HEK293 (cell line): Measurements from ENCODE around the gene CEP112.

Experiments used
- EGR2 ChIP-seq: fragments of 450-650 bp; formaldehyde crosslinking; IDR thresholded peaks from 2 replicates; pipeline ENCODE4 v1.5.1; 2016; ENCODE audit warnings: low read depth, missing biosample characterization, missing genetic modification characterization
- ELK4 ChIP-seq: IDR thresholded peaks from 2 replicates; pipeline ENCODE4 v1.6.1; 2011; ENCODE audit warnings: mild to moderate bottlenecking, low read depth, low read length, borderline replicate concordance
- GLIS1 ChIP-seq: fragments of 450-650 bp; formaldehyde crosslinking; IDR thresholded peaks from 2 replicates; pipeline ENCODE4 v1.5.1; 2016; ENCODE audit warnings: missing biosample characterization, missing genetic modification characterization
- KLF17 ChIP-seq: fragments of 450-650 bp; formaldehyde crosslinking; IDR thresholded peaks from 2 replicates; pipeline ENCODE4 v1.5.1; 2016; ENCODE audit warnings: missing biosample characterization, missing genetic modification characterization
- PRDM2 ChIP-seq: fragments of 450-650 bp; formaldehyde crosslinking; IDR thresholded peaks from 2 replicates; pipeline ENCODE4 v1.5.1; 2016; ENCODE audit warnings: missing biosample characterization, missing genetic modification characterization, borderline replicate concordance
- SCRT2 ChIP-seq: fragments of 450-650 bp; formaldehyde crosslinking; IDR thresholded peaks from 2 replicates; pipeline ENCODE4 v1.5.1; 2016; ENCODE audit warnings: missing biosample characterization, missing genetic modification characterization
- ZBTB11 ChIP-seq: fragments of 450-650 bp; formaldehyde crosslinking; conservative IDR thresholded peaks from 2 replicates; pipeline ENCODE4 v1.5.1; 2016; ENCODE audit warnings: low read depth, missing biosample characterization, missing genetic modification characterization
- ZFHX2 ChIP-seq: fragments of 450-650 bp; formaldehyde crosslinking; conservative IDR thresholded peaks from 2 replicates; pipeline ENCODE4 v1.5.1; 2016; ENCODE audit warnings: missing biosample characterization, missing genetic modification characterization
- ZFP69B ChIP-seq: fragments of 450-650 bp; formaldehyde crosslinking; IDR thresholded peaks from 2 replicates; pipeline ENCODE4 v1.5.1; 2016; ENCODE audit warnings: missing biosample characterization, missing genetic modification characterization
- ZNF18 ChIP-seq: fragments of 450-650 bp; formaldehyde crosslinking; IDR thresholded peaks from 2 replicates; pipeline ENCODE4 v1.5.1; 2016; ENCODE audit warnings: missing biosample characterization, missing genetic modification characterization
- ZNF19 ChIP-seq: fragments of 450-650 bp; formaldehyde crosslinking; IDR thresholded peaks from 2 replicates; pipeline ENCODE4; 2016; ENCODE audit warnings: missing biosample characterization, missing genetic modification characterization, low read depth
- ZNF311 ChIP-seq: fragments of 450-650 bp; formaldehyde crosslinking; IDR thresholded peaks from 2 replicates; pipeline ENCODE4 v1.5.1; 2017; ENCODE audit warnings: missing biosample characterization, missing genetic modification characterization, borderline replicate concordance
- ZNF394 ChIP-seq: fragments of 450-650 bp; formaldehyde crosslinking; IDR thresholded peaks from 2 replicates; pipeline ENCODE4 v1.5.1; 2016; ENCODE audit warnings: missing biosample characterization, missing genetic modification characterization, mild to moderate bottlenecking, moderate library complexity, borderline replicate concordance
- ZNF398 ChIP-seq: fragments of 450-650 bp; formaldehyde crosslinking; IDR thresholded peaks from 2 replicates; pipeline ENCODE4 v1.5.1; 2017; ENCODE audit warnings: missing biosample characterization, missing genetic modification characterization
- ZNF433 ChIP-seq: fragments of 450-650 bp; formaldehyde crosslinking; IDR thresholded peaks from 2 replicates; pipeline ENCODE4 v1.5.1; 2016; ENCODE audit warnings: missing biosample characterization, missing genetic modification characterization, low read depth
- ZNF510 ChIP-seq: fragments of 450-650 bp; formaldehyde crosslinking; IDR thresholded peaks from 2 replicates; pipeline ENCODE4 v1.5.1; 2018; ENCODE audit warnings: mild to moderate bottlenecking, missing genetic modification characterization, missing biosample characterization; ENCODE audit not compliant: insufficient replicate concordance
- ZNF530 ChIP-seq: fragments of 450-650 bp; formaldehyde crosslinking; IDR thresholded peaks from 2 replicates; pipeline ENCODE4 v1.5.1; 2016; ENCODE audit warnings: low read depth, missing biosample characterization, missing genetic modification characterization
- ZNF561 ChIP-seq: fragments of 450-650 bp; IDR thresholded peaks from 2 replicates; pipeline ENCODE4 v1.5.1; 2018; ENCODE audit warnings: missing biosample characterization, missing genetic modification characterization, borderline replicate concordance
- ZNF639 ChIP-seq: fragments of 450-650 bp; formaldehyde crosslinking; IDR thresholded peaks from 2 replicates; pipeline ENCODE4 v1.5.1; 2016; ENCODE audit warnings: missing biosample characterization, missing genetic modification characterization
- ZNF692 ChIP-seq: fragments of 450-650 bp; formaldehyde crosslinking; IDR thresholded peaks from 2 replicates; pipeline ENCODE4 v1.5.1; 2016; ENCODE audit warnings: missing biosample characterization, missing genetic modification characterization
- ZSCAN16 ChIP-seq: fragments of 450-650 bp; formaldehyde crosslinking; IDR thresholded peaks from 2 replicates; pipeline ENCODE4 v1.5.1; 2016; ENCODE audit warnings: missing biosample characterization, missing genetic modification characterization

Gene CEP112

GRCh38 chr17:65634533-65634932, 557.4 kb downstream of the CEP112 start (continued):
- TF ChIP-seq ZNF433 (tag by site-specific recombination) = no peak
- TF ChIP-seq ZBTB11 (tag by site-specific recombination) = no peak
- no peak for TF ChIP-seq ZNF18
- TF ChIP-seq ZNF639 (tag by site-specific recombination) = no peak
- no peak for TF ChIP-seq ZNF19 (tag by site-specific recombination)
- TF ChIP-seq ZNF394 (tag by site-specific recombination) = no peak
- TF ChIP-seq ZNF398 (tag by site-specific recombination) = no peak
- TF ChIP-seq ZSCAN16 (tag by site-specific recombination) = no peak
- TF ChIP-seq ZFP69B (tag by site-specific recombination) = no peak
- TF ChIP-seq PRDM2 (tag by site-specific recombination) = no peak
- TF ChIP-seq SCRT2 (tag by site-specific recombination) = peak; percentile 92
- TF ChIP-seq KLF17 (tag by site-specific recombination) = peak; percentile 52; the same call in 1 of the 2 replicates
- TF ChIP-seq ZNF530 (tag by site-specific recombination) = no peak
- no peak for TF ChIP-seq ZNF311 (tag by site-specific recombination)
- TF ChIP-seq GLIS1 (tag by site-specific recombination) = peak; percentile 52
- TF ChIP-seq ZNF692 (tag by site-specific recombination) = no peak
- TF ChIP-seq ZNF510 (tag by site-specific recombination) = no peak
- TF ChIP-seq EGR2 (tag by site-specific recombination) = no peak
- no peak for TF ChIP-seq ZNF561 (tag by site-specific recombination)
- no peak for TF ChIP-seq ELK4
- no peak for TF ChIP-seq ZFHX2 (tag by site-specific recombination)
